Skeletal muscle tissue (tissue), 4 donors: ENCODE results near the gene PAOX. TPM values are rescaled to one million over a fixed set of nuclear protein-coding genes. Genes with fewer than 3 reads are reported as not detected.
A peak's percentile ranks its signal among the peaks of the same experiment; 100 is the strongest.

Experiments
- H3K27ac ChIP-seq: one replicate; pipeline ENCODE4 v1.7.0; 2013; ENCODE audit warnings: mild to moderate bottlenecking, low read depth, low read length, inconsistent platforms
- H3K27me3 ChIP-seq, 3 donors: one replicate each; pipeline ENCODE4 v1.7.0; 2013; ENCODE audit warnings: low read length in 3 of 3; ENCODE audit not compliant: control insufficient read depth in 3 of 3, insufficient read depth in 3 of 3
- H3K36me3 ChIP-seq, 3 donors: one replicate each; pipeline ENCODE4 v1.7.0; 2013; ENCODE audit warnings: low read length in 3 of 3; ENCODE audit not compliant: control insufficient read depth in 3 of 3, insufficient read depth in 3 of 3
- H3K4me1 ChIP-seq, 3 donors: one replicate each; pipeline ENCODE4 v1.7.0; 2013; ENCODE audit warnings: low read length in 3 of 3, mild to moderate bottlenecking in 3 of 3; ENCODE audit not compliant: control insufficient read depth in 3 of 3, insufficient read depth in 3 of 3
- H3K4me3 ChIP-seq, 3 donors: one replicate each; pipeline ENCODE4 v1.7.0; 2013; ENCODE audit warnings: low read length in 3 of 3
- H3K9ac ChIP-seq, 3 donors: one replicate each; pipeline ENCODE4 v1.7.0; 2013; ENCODE audit warnings: low read length in 3 of 3, mild to moderate bottlenecking in 3 of 3, moderate library complexity in 2 of 3, low read depth in 1 of 3
- H3K9me3 ChIP-seq, 3 donors: one replicate each; pipeline ENCODE4 v1.7.0; 2013; ENCODE audit warnings: low read length in 3 of 3; ENCODE audit not compliant: control insufficient read depth in 3 of 3
- total RNA-seq: library from RNA; depleted of rRNA; stranded (reverse); fragments of >200 nt; gene quantifications from one replicate; pipeline ENCODE4 v1.2.3, GENCODE V29; 2014
- donor health status: Osteomylitis.

PAOX gene
- total RNA-seq, result 7.3 TPM

DNA sequence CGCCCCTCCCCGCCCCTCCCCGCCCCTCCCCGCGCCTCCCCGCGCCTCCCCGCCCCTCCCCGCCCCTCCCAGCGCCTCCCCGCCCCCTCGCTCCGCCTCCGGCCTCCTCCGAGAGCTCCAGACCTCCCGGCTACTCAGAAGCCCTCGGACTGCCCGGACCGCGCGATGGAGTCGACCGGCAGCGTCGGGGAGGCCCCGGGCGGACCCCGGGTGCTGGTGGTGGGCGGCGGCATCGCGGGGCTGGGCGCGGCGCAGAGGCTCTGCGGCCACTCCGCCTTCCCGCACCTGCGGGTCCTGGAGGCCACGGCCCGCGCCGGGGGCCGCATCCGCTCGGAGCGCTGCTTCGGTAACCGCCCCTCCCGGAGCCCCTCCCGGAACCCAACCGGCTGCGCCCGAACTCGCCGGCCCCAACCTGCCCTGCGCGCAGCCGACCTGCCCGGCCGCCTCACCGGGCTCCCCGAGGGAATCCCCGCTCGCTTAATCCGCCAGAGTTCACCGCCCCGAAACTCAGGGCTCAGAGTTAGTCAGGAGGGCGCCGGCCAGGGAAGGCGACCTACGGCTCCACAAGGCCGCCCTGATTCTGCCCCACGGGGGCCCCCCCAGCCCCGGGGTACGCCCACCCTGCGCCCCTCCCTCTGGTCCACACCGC is at the start of gene PAOX:
Gene PAOX, plus strand, starts transcription at position 111 of the 649 bp plus-strand sequence. Its CDS starts 55 bp downstream, at position 166.
- Histone ChIP-seq H3K27me3 (no peaks in the 10 kb centered on the region), H3K9ac (peak within 1 kb of the TSS; percentile 68 to 82 (median 70))

DNA sequence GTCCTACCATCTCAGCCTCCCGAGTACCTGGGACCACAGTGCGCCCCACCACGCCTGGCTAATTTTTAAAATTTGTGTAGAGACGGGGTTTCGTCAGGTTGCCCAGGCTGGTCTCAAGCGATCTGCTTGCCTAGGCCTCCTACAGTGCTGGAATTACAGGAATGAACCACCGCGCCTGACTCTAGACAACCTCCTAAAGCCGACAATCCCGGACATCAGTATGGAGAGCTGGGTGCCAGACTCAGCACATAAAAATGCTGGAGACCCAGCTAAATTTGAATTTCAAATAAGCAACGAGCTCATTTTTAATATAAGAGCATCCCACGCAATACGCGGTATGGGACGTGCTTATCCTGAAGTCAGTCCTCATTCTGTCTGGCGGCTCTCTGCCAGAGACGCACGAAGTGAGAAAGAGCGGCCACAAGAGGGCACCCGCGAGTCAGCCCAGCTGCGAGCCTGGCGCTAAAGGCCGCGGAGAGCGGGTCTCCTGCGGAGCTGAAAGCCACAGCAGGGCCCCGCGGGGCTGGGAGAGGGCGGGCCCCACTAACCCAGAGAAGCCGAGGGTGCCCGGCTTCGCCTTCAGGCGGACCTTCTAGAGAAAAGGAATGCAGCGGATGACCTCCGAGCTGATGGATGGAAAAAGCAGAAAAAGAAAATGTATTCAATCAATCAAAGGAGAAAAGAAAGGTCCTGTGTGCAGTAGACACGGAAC is 49.4 kb upstream of the PAOX start:
- Histone ChIP-seq H3K4me3 (no peak overlapping the region), H3K27me3 (peaks cover 68 to 80% (median 77%) of the 10 kb centered on the region in 3 donors), H3K9ac (peak overlapping the region in 1 of 3 donors; percentile 50)

More for the DNA sequence above, at the start of gene PAOX:
- peak within 1 kb of the TSS; percentile 83 to 95 (median 85) for H3K4me3 ChIP-seq
- peaks cover 4 to 25% (median 13%) of the 10 kb centered on the region in 3 donors for H3K4me1 ChIP-seq
- peaks cover 0 to 9% (median 2%) of the 10 kb centered on the region in 3 donors for H3K36me3 ChIP-seq
- H3K9me3 ChIP-seq, result no peaks in the 10 kb centered on the region
- H3K27ac ChIP-seq, result peak within 1 kb of the TSS; percentile 40

DNA sequence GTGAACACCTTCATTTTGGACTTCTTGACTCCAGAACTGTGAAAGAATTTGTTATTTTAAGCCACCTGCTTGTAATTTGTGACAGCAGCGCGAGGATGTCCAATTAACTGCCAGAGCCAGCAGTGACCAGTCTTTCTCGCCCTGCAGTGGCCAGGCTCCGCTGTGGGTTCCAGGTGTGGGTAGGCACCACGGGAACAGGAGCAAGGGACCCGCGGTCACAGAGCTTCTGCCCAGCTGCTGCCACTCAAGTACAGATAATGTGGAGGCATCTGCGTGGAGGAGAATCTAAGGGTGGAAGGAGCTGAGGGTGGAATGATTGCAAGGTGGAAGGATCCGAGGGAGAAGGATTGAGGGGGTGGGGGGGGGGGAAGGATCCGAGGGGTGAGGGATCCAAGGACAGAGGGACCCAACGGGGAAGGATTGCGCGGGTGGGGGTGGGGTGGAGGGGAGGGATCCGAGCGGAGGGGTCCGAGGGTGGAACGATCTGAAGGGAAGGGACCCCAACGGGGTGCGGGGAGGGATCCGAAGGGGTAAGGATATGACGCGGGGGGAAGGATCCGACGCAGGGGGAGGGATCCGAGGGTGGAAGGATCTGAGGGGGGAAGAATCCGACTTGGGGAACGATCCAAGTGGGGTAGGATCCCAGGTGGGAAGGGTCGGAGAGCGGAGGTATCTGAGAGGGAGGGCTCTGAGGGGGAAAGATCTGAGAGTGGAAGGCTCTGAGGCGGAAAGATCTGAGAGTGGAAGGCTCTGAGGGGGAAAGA is 45.9 kb upstream of the PAOX start:
- Histone ChIP-seq H3K27ac (no peak overlapping the region), H3K36me3 (no peaks in the 10 kb centered on the region), H3K27me3 (peaks cover 65 to 80% (median 77%) of the 10 kb centered on the region in 3 donors), H3K9ac (no peak overlapping the region), H3K4me3 (no peak overlapping the region), H3K9me3 (no peaks in the 10 kb centered on the region), H3K4me1 (peaks cover 8 to 15% (median 13%) of the 10 kb centered on the region in 3 donors)

More for the DNA sequence above, 49.4 kb upstream of the PAOX start:
- Histone ChIP-seq H3K4me1 (peaks cover 7 to 17% (median 13%) of the 10 kb centered on the region in 3 donors), H3K36me3 (no peaks in the 10 kb centered on the region), H3K9me3 (no peaks in the 10 kb centered on the region), H3K27ac (no peak overlapping the region)

- Histone ChIP-seq H3K27me3 (peaks cover 66 to 79% (median 77%) of the 10 kb centered on the region in 3 donors), H3K9me3 (no peaks in the 10 kb centered on the region), H3K36me3 (no peaks in the 10 kb centered on the region), H3K27ac (no peak overlapping the region), H3K4me3 (no peak overlapping the region), H3K4me1 (peaks cover 8 to 14% (median 9%) of the 10 kb centered on the region in 3 donors), H3K9ac (no peak overlapping the region)
These were observed 44.4 kb upstream of the PAOX start for GRCh38 chr10:133334503-133335245.

DNA sequence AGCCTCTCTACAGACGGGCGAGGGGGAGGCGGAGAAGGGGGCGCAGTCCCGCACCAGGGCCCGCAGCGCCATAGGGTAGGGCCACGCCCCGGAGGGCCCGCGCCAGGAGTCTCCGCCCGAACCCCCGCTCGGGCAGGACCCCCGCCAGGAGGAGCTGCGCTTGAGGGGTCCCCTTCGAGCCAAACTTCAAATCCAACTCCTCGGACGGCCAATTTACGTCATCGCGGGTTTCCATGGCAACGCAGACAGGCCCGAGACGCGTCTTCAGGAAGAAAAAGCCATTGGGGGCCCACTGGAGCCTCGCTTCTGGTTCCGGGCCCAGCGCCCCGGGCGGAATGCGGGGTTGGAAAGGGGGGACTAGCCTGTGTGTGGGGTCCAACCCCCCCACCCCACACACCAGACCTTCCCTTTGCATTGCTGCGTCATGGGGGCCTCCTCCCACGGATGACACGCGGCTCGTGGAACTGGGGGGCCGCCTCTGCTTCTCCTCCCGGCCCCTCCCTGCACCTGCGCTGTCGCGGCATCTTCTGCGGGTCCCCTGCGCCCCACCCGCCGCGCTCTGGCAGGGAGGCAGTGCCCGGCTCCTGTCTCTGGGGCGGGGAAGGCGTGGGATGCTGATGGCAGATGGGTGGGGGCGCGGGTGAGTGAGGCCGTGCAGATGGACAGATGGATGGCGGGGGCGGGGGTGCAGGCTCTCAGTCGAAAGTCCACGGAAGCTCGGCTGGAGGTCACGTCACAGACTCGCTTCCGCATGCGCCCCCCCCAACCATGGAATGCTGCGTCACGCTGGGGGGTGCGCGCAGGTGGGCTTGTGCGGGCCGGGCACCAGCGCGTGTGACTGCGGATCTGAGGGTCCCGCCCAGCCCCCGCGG is 43.6 kb upstream of the PAOX start:
- peak overlapping the region in 1 of 3 donors; percentile 22 for H3K4me3 ChIP-seq
- peaks cover 5 to 10% (median 9%) of the 10 kb centered on the region in 3 donors for H3K4me1 ChIP-seq
- peaks cover 72 to 84% (median 81%) of the 10 kb centered on the region in 3 donors for H3K27me3 ChIP-seq
- no peaks in the 10 kb centered on the region for H3K9me3 ChIP-seq
- H3K9ac ChIP-seq, result no peak overlapping the region
- H3K27ac ChIP-seq, result no peak overlapping the region
- H3K36me3 ChIP-seq, result no peaks in the 10 kb centered on the region

DNA sequence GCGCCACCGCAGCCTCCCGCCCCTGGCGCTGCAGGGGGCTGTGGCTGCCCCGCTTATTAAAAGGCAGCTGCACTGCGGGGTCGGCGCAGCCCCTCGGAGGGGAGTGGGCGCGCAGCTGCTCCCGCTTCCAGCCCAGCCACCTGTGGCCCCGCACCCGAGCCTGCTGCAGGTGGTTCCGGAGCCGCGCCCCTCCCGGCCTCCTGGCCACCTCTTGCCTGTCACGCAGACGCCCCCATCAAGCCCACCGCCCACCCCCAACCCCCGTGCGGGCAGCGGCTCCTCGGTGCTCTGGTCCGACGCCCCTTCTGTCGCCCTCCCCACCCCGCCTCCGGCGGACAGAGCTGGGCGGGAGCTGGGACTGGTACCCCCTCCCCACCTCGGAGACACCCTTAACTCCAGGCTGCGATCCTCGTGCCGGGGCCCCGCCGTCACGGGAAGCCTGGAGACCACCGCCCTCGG is 42.9 kb upstream of the PAOX start:
- Histone ChIP-seq H3K4me1 (peaks cover 5 to 10% (median 9%) of the 10 kb centered on the region in 3 donors), H3K27ac (no peak overlapping the region), H3K9me3 (no peaks in the 10 kb centered on the region), H3K4me3 (no peak overlapping the region), H3K27me3 (peaks cover 69 to 80% (median 76%) of the 10 kb centered on the region in 3 donors), H3K36me3 (no peaks in the 10 kb centered on the region), H3K9ac (no peak overlapping the region)

DNA sequence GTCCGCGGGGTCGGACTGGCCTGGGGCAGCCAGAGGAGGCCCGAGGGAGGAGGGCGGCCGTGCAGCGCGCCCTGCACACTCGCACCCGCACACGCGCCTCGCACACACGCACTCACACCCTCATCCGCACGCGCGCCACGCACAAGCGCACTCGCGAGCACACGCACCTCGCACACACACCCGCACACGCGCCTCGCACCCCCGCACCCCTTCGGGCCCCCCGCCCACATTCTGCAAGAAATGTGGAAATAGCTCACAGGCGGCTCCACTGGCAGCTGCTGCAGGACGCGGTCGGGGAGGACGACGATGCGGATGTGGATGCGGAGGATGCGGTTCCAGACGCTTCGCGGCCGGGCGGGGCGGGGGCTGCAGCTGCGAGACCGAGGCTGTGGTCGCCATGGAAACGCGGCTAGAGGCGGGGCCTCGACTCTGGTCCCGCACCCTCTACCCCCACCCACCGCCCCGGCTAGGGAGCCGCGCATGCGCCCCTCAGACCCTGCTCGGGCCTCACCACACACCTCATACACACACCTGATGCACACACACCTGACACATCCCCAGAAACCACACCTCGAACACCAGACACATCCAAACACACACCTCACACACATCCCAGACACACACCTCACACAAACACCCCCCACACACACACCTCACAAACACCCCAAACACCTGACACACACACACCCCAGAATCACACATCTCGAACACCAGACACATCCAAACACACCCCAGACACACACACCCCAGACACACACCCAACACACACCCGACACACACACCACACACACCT is 42.3 kb upstream of the PAOX start, which contains the start of gene CALY:
Gene CALY, minus strand, starts transcription at position 320 of the 793 bp plus-strand sequence. CDS start 7,907 bp downstream, outside the sequence.
- no peak within 1 kb of the TSS for H3K27ac ChIP-seq
- peaks cover 71 to 82% (median 71%) of the 10 kb centered on the region in 3 donors for H3K27me3 ChIP-seq
- H3K9me3 ChIP-seq, result no peaks in the 10 kb centered on the region
- no peak within 1 kb of the TSS for H3K4me3 ChIP-seq
- H3K9ac ChIP-seq, result no peak within 1 kb of the TSS
- no peaks in the 10 kb centered on the region for H3K36me3 ChIP-seq
- H3K4me1 ChIP-seq, result peaks cover 5 to 10% (median 9%) of the 10 kb centered on the region in 3 donors

GRCh38 chr10:133337370-133337725 is 41.7 kb upstream of the PAOX start:
- no peak overlapping the region for H3K9ac ChIP-seq
- H3K36me3 ChIP-seq, result no peaks in the 10 kb centered on the region
- H3K27ac ChIP-seq, result no peak overlapping the region
- no peaks in the 10 kb centered on the region for H3K9me3 ChIP-seq
- H3K27me3 ChIP-seq, result peaks cover 65 to 78% (median 67%) of the 10 kb centered on the region in 3 donors
- no peak overlapping the region for H3K4me3 ChIP-seq
- peaks cover 5 to 10% (median 9%) of the 10 kb centered on the region in 3 donors for H3K4me1 ChIP-seq
